GM18861 (cell line): ENCODE data around the gene CHST11.
"Not testable (repeated sequence)": the region's sequence is repeated elsewhere in the genome, so short reads cannot be mapped to it uniquely, and the experiment has no call there.

ENCODE experiments used
- ATAC-seq: cut with Tn5 transposase; IDR thresholded peaks from one replicate; pipeline ENCODE4 v1.9.1; 2021; ENCODE audit not compliant: unreplicated experiment

Gene CHST11

GRCh38 chr12:104729610-104730446 lies 273.1 kb downstream of the CHST11 start:
- ATAC-seq, result no peak

DNA sequence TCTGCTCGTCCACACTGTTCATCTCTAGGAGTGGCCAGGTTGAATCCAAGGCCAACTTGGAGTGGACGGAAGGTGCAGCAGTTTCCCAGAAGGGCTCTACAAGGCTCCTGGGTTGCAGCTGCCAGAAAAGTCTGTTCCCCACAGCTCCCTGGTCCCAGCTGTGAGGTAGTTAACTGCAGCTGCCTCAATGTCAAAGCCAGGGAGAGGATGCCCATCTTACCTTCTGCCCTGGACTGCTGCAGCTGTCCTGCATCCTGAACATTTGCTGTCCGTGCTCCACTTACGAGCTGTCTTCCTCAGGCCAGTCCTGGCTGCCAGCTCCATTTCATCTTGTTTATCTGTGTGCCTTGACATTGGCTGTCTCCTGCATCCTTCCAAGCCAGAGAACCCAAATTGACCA lies 274.0 kb downstream of the CHST11 start:
- no peak for ATAC-seq

DNA sequence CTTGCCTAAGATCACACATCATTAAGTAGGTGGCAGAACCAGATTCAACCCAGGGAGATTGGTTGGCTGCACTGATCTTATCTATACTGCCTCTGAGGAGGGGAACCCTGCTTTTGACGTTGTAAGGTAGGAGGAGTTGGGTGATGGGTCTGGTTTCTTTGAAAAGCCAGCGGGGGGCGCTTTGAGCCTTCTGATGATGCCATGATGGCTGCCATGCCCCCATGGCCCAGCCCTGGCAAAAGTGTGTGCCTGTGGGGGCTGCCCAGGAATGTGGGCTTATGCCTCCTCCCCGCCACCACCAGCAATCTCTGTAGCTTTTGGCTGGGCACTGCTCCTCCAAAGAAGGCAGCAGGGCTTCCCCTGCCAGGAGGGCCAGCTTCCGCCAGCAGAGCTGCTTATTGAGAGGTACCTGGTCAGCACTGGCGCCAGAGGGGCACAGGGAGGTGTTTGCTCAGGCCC lies 277.0 kb downstream of the CHST11 start:
- ATAC-seq, result no peak

DNA sequence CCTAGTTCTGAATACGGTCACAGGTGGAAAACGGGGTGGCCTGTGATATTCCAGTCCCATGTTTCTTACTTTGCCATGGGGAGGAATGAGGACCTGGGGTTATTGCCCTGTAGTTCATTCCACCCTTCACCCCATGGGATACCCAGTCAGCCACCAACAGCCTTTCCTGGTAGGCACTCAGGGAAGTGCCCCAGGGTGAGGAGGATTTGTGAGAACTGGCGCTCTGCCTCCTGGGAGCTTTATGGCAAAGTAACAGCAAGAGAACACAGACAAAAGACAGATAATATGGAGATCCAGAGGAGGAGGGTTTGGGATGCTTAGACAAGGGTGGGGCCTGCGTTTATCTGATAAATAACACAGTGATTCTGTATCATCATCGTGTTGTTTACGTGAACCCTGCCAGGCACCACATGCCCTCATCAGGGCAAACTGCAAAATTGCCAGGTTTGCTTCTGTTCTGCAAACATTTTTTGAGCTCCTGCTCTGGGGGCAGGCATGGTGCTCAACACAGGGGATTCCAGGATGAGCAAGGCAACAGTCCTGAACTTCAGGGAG lies 277.9 kb downstream of the CHST11 start:
- ATAC-seq, result no peak

DNA sequence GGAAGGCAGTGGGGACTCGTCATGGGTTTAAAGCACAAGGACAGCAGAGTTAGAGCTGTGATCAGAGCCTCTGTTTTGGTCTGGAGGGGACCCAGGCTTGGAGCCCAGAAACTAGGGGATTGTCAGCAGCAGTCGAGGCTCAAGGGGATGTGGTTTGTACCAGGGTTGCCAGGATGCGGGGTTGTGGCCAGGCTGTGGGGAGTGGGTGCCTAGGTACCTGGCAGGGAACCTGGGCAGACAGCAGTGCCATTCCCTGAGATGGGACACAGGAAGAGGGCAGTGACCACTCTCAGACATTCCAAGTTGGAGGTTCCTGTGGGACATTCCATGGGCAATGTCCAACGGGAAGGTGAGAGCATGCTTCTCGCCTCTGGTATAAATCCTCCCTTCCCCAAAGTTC lies 279.1 kb downstream of the CHST11 start:
- no peak for ATAC-seq

GRCh38 chr12:104736307-104736706 lies 279.6 kb downstream of the CHST11 start:
- ATAC-seq, result no peak

- ATAC-seq, result no peak
These were observed 280.4 kb downstream of the CHST11 start for GRCh38 chr12:104737113-104737512.

- ATAC-seq, result no peak
These were observed 281.1 kb downstream of the CHST11 start for GRCh38 chr12:104737791-104738301.

DNA sequence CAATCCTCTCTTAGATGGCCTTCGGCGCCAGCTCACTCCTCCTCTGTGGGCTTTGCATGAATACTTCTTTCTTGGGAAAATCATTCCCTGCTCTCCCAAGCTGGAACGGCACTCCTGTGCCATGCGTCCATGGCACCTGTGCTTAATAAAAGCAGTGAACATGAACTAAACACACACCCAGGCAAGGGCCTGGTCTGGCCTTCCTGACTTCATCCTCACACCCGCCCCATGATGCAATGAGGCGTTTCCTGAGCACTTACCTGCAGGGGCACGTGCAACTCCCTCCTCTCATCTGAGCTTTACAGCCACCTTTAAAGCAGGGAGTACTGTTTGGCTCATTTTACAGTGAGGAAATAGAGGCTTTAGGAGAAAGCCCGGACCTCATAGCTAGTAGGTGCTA lies 281.6 kb downstream of the CHST11 start:
- no peak for ATAC-seq

DNA sequence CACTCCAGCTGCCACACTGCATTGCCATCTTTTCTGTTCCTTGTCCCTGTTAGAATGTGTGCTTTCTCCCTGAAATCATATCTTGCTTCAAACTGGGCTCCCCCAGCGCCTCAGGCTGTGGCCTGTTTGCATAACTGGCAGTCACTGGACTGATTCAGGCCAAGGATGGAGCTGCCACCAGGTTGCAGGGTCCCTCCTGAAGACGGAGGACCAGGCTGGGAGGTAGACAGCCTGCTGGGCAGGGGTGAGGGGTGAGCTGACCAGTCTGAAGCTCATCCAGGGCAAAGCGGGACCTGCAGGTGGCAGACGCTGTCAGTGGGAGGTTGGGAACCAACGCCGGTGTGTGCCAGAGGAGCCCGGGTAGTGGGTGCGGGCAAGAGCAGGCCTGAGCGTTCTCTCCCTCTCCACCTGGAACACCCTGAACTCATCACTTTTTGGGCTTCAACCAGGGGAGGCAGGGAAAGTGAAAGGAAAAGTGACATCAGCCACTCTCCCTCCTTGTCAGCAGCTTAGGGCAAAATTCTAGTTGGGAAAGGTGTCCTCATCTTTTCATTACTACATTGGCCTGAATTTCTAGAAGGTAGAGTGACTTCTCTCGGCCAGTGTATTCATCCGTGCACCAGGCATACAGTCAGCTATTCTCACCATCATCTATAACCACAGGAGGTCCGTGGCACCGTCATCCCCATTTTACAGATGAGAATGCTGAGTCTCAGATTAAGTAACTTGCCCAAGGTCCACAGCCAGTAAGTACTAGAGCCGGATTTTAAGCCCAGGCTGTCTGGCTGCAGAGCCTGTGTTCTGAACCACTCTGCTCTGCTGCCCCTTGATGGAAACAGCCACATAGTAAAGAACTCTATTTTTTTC lies 282.3 kb downstream of the CHST11 start:
- no peak for ATAC-seq

- peak; percentile 63 for ATAC-seq
These were observed 283.9 kb downstream of the CHST11 start for GRCh38 chr12:104740668-104741067.

- ATAC-seq, result peak; percentile 12
These were observed 284.3 kb downstream of the CHST11 start for GRCh38 chr12:104741077-104741476.

DNA sequence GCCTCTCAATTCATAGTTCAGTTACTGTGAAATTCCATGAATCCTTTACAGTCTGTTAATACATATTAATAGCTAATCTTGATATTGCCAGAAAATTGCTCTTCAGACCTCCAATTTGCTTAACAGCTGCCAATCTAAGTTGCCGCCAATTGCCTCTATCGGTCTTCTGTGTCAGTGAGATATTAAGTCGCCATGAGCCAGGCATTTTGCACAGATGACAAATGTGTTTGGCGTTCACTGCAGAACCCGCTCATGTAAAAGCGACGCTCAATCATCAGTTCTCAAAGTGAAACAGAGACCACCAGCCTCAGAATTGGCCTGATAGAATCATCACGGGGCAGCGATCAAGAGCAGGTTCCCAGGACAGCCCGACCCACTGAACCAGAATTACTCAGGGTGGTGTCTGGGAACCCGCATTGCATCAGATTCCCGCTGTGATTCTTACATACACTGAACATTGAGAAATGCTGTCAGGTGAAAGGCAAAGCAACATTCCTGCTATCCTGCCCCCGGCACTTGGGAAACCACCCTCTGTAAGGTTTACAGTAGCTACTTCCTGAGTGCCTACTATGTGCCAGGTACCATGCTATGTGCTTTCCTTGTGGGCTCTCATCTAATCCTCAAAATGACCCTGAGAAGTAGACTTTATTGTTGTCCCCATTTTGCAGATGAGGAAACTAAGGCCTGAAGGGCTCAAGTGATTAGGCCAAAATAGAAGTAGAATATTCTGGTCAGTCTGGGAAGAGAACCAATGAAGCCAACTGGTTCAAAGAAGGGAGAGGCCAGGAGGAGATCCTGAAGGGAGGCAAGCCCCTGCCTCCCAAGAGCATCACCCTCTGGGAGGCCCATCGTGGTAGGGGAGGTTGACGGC lies 285.0 kb downstream of the CHST11 start:
- no peak for ATAC-seq

- ATAC-seq, result no peak
These were observed 285.9 kb downstream of the CHST11 start for GRCh38 chr12:104742551-104743201.

DNA sequence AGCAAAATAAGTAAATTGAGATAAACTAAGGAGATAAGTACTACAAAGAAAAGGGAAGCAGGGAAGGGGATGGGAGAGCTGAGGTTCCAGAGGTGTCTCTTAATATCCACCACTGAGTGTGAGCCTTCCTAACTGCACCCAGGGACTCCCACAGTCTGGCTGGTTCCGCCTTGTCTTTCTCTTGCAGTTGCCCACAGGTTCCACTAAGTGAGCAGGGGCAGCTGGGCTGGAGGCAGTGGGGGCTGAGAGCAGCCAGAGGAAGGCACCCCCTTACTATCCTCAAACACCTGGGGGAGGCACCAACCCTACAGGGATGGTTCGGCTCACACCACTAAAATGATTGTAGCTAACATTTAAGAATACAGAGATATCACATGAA lies 286.4 kb downstream of the CHST11 start:
- ATAC-seq, result no peak

- not testable (repeated sequence) for ATAC-seq
These were observed 287.2 kb downstream of the CHST11 start for GRCh38 chr12:104743753-104744548.

GRCh38 chr12:104746467-104747088 lies 289.8 kb downstream of the CHST11 start:
- no peak for ATAC-seq

DNA sequence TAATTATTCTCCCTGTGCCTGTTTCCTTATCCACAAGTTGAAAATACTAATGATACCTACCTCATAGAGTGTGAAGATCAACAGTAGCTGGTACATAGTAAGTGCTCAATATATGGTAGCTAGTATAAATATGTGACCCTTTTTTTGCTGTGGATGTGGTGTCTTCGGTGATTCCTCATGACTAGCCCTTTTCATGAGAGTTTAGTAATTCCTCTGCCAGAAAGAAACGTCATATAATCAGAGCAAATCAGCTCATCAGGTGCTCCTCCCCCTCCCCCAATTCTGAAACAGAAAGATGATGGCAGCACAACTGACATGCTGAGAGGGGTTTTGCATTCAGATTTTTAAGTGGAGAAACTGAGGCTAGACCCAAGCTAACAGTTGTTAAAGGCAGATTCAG lies 290.6 kb downstream of the CHST11 start:
- ATAC-seq, result no peak

DNA sequence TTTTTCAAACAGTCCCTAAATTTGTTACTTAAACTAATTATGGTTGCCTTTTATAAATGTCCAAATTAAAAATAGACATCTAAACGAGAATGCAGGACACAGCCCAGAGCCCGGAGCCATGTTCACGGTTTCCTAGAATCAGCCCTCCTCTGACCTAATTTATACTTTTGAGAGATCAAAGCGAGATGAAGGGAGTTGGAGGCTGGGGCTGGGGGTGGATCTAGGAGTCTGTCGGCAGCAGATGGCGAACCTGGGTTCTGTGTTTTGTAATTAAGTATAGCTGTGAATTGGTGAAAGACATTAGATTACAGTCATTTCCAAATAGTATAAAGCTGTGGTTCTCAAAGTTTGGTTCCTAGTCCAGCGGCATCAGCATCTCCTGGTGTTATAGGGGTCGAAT lies 291.2 kb downstream of the CHST11 start:
- ATAC-seq, result no peak
